ENCODE measurements around the gene DISP3. TPM values are rescaled to one million over a fixed set of nuclear protein-coding genes. Genes with fewer than 3 reads are reported as not detected.

Gene DISP3
- polyA plus RNA-seq, 6 donors from 2014 or later = 0.05 to 0.09 (median 0.05) TPM; not detected in 2

Other genes with a start within 250 kb of the DISP3 start
- 10 to 100 TPM in 1 of 6 donors, 1 to 10 TPM in 4, under 1 TPM in 1; 0.88 to 10.3 (median 4.6) TPM for gene MTOR, start 216.6 kb upstream of the DISP3 start, polyA plus RNA-seq (ENCODE audit: low read depth in 6 of 6)
- 10 to 100 TPM; 45.2 to 75.2 (median 49.1) TPM for gene UBIAD1, start 206.0 kb upstream of the DISP3 start, polyA plus RNA-seq (ENCODE audit: low read depth in 6 of 6)
- 1 to 10 TPM; 5.8 to 10.0 (median 6.6) TPM for gene FBXO2, start 175.3 kb downstream of the DISP3 start, polyA plus RNA-seq (ENCODE audit: low read depth in 6 of 6)
- 10 to 100 TPM in 4 of 6 donors, 1 to 10 TPM in 2; 7.0 to 15.2 (median 11.2) TPM for gene FBXO44, start 175.7 kb downstream of the DISP3 start, polyA plus RNA-seq (ENCODE audit: low read depth in 6 of 6)
- gene FBXO6, start 185.0 kb downstream of the DISP3 start, polyA plus RNA-seq (ENCODE audit: low read depth in 6 of 6) = 10 to 100 TPM; 14.1 to 28.6 (median 17.8) TPM
- gene MAD2L2, start 202.0 kb downstream of the DISP3 start, polyA plus RNA-seq (ENCODE audit: low read depth in 6 of 6) = 10 to 100 TPM; 43.6 to 75.4 (median 56.2) TPM
- under 1 TPM in 5 of 6 donors, not detected in 1; 0.04 to 0.09 (median 0.09) TPM for gene DRAXIN, start 212.6 kb downstream of the DISP3 start, polyA plus RNA-seq (ENCODE audit: low read depth in 6 of 6)

Data from naive B cell (primary cell).